OCI-LY7 (cell line): ENCODE measurements around the gene MREG.

Source experiments
- EZH2phosphoT487 ChIP-seq: fragments of 200-600 bp; sonication (generic); IDR thresholded peaks from 2 replicates; pipeline ENCODE4 v1.6.1; 2018; ENCODE audit warnings: low read depth, borderline replicate concordance, mild to moderate bottlenecking, mixed run types, antibody characterized with exemption, low read length, moderate library complexity, mixed read lengths
- TF ChIP-seq, protein P1 (sequence below): fragments of 200-600 bp; sonication (generic); conservative IDR thresholded peaks from 2 replicates; pipeline ENCODE4 v1.5.1; 2014; ENCODE audit warnings: mild to moderate bottlenecking, antibody characterized with exemption, low read length, moderate library complexity, mixed read lengths

DNA sequence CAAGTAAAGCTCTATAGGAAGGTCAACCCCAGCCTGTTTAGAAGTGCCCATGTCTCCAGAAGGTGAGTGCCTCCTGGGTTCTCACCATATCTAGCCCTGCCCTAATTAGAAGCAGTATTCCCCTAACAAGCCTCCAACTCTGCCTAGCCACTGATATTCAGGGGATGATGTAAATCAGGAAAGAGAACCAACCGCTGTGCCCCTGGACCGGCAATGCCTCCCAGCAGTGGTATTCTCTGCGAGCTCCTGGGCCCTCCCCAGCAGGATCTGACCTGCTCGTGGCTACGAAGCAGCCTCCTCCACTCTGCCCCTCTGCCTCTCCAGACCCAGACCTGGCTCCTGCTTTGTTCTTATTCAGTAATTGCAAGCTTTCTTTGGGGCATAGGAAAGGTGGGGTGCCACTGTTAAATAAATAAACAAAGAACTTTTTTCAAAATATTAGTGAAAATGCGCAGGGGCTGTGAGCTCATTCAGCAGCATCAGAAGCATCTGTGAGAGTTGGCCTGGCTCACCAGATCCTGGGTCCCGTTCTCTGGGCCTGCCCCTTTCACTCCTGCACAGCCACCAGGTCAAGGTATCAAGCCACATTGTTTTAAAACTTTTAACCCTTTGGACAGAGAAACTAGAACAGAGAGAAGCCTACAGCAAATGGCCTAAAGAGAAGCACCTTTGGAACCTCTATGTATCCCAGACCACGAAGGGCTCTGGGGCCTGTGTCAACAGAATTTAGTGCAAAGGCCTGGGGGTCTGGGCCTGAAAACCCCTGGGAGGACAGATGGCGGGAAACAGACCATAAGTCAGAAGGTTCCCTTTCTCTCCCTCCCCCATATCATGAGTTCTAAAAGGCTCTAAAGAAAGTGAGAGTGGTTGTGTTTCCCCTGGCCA is 11.9 kb downstream of the MREG start:
- TF ChIP-seq, protein P1, sequence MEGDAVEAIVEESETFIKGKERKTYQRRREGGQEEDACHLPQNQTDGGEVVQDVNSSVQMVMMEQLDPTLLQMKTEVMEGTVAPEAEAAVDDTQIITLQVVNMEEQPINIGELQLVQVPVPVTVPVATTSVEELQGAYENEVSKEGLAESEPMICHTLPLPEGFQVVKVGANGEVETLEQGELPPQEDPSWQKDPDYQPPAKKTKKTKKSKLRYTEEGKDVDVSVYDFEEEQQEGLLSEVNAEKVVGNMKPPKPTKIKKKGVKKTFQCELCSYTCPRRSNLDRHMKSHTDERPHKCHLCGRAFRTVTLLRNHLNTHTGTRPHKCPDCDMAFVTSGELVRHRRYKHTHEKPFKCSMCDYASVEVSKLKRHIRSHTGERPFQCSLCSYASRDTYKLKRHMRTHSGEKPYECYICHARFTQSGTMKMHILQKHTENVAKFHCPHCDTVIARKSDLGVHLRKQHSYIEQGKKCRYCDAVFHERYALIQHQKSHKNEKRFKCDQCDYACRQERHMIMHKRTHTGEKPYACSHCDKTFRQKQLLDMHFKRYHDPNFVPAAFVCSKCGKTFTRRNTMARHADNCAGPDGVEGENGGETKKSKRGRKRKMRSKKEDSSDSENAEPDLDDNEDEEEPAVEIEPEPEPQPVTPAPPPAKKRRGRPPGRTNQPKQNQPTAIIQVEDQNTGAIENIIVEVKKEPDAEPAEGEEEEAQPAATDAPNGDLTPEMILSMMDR: no peak
- no peak for TF ChIP-seq EZH2phosphoT487
